Esophagus (tissue), 2 donors: ENCODE measurements around the gene PBX2. TPM values are rescaled to one million over a fixed set of nuclear protein-coding genes. Genes with fewer than 3 reads are reported as not detected.
A peak's percentile ranks its signal among the peaks of the same experiment; 100 is the strongest.

Experiments used
- H3K27ac ChIP-seq, 2 donors: one replicate each; pipeline ENCODE4 v1.5.1; 2013; ENCODE audit warnings: low read depth in 2 of 2, mild to moderate bottlenecking in 2 of 2, inconsistent platforms in 1 of 2, low read length in 1 of 2, moderate library complexity in 1 of 2
- H3K27me3 ChIP-seq, 2 donors: one replicate each; pipeline ENCODE4 v1.6.1; 2013; ENCODE audit warnings: low read length in 2 of 2, control low read depth in 1 of 2, mild to moderate bottlenecking in 1 of 2; ENCODE audit not compliant: insufficient read depth in 2 of 2, control insufficient read depth in 1 of 2
- H3K36me3 ChIP-seq, 2 donors: one replicate each; pipeline ENCODE4 v1.6.1; 2013; ENCODE audit warnings: low read length in 1 of 2; ENCODE audit not compliant: control insufficient read depth in 2 of 2, insufficient read depth in 2 of 2
- H3K4me1 ChIP-seq, 2 donors: one replicate each; pipeline ENCODE4 v1.6.1; 2013; ENCODE audit warnings: low read length in 1 of 2; ENCODE audit not compliant: control insufficient read depth in 2 of 2, insufficient read depth in 2 of 2
- H3K4me3 ChIP-seq, 2 donors: one replicate each; pipeline ENCODE4 v1.5.1; 2013; ENCODE audit warnings: low read length in 2 of 2, mild to moderate bottlenecking in 2 of 2, low read depth in 1 of 2, moderate library complexity in 1 of 2
- H3K9me3 ChIP-seq, 2 donors: one replicate each; pipeline ENCODE4 v1.6.1; 2013; ENCODE audit warnings: mild to moderate bottlenecking in 2 of 2, low read depth in 1 of 2, low read length in 1 of 2, moderate library complexity in 1 of 2; ENCODE audit not compliant: control insufficient read depth in 2 of 2, insufficient read depth in 1 of 2
- WGBS, 2 donors: extraction: QIAGEN DNeasy Blood & Tissue Kit; methylation state at CpG; one replicate each; pipeline ENCODE4 v1.1.7; 2013; 5-methylcytosine and 5-hydroxymethylcytosine counted together
- polyA plus RNA-seq, 2 donors: library from polyadenylated mRNA; stranded (reverse); fragments of 200-250 nt; gene quantifications; one replicate each; pipeline ENCODE4 v1.2.3, GENCODE V29; 2013
- donor health status: healthy with polysubstance abuse.
- donor health status: Bipolar disorder and iron deficiency.

PBX2 gene, protein sequence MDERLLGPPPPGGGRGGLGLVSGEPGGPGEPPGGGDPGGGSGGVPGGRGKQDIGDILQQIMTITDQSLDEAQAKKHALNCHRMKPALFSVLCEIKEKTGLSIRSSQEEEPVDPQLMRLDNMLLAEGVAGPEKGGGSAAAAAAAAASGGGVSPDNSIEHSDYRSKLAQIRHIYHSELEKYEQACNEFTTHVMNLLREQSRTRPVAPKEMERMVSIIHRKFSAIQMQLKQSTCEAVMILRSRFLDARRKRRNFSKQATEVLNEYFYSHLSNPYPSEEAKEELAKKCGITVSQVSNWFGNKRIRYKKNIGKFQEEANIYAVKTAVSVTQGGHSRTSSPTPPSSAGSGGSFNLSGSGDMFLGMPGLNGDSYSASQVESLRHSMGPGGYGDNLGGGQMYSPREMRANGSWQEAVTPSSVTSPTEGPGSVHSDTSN
- 10 to 100 TPM; 29.4 to 49.8 TPM for polyA plus RNA-seq

DNA sequence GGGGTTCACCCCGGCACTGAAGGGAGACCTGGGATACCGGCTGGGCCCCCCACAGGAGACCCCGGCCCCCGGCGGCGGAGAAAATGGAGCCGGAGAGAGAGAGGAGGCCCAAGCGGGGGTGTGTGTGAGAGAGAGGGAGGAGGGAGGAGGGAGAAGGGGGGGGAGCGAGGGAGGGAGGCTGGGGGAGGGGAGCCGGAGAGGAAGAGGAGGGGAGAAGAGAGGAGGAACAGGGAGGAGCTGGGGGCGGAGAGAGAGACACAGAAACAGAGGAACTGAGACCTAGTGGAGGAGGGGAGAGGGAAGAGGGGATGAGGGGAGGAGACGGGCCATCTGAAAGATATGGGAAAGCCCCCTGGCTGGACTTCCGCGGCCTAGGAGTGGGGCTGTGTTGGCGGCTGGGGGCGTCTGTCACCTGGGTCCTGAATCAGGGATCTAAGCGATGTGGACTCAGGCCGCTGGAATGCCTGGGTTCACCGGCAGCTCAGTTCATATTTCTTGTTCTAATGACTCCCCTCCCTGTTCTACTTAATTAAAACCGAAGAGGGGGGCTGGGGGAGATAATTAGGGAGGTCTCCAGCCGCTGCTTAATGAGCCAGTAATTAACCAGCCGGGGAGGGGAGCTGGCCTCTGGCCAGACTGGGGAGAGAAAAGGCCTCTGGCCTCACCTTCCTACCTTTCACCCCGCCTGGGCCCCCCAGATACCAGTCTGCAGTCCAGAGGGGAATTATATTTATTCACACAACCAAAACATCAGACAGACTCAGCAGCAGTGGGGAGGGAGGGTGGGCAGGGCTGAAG is at the start of gene PBX2:
PBX2 (minus strand) TSS at position 149 of the 798 bp plus-strand sequence. CDS start 287 bp downstream, outside the sequence.
- Histone ChIP-seq H3K27ac (peak within 1 kb of the TSS; percentile 88 to 97), H3K9me3 (no peaks in the 10 kb centered on the region), H3K4me3 (peak within 1 kb of the TSS; percentile 58 to 71), H3K4me1 (peaks cover 3 to 6% of the 10 kb centered on the region in 2 donors), H3K36me3 (peaks cover 0 to 12% of the 10 kb centered on the region in 2 donors), H3K27me3 (no peaks in the 10 kb centered on the region)
- 0 to 3% methylated on average over 17 to 23 of the region's 23 CpGs for WGBS, 2 donors

DNA sequence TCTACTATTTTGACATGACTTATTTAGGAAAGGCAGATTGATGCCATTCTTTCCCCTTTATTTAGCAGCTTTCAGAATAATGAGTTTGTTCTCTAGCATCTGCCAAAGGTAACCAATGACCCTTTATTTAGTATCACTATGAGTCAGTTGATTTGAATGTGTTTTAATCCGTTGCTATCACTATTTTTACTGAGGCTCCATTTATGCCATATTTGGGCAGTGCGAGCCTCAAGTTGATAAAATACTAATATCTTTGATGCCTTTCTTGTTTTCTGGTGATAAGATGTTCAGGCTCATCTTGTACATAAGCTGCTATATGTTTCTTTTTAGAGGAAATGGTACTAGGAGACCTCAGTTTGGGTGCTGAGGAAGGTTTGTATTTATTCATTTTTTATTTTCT is 49.5 kb upstream of the PBX2 start:
- peaks cover 0 to 5% of the 10 kb centered on the region in 2 donors for H3K4me1 ChIP-seq
- peaks cover 0 to 3% of the 10 kb centered on the region in 2 donors for H3K9me3 ChIP-seq
- H3K36me3 ChIP-seq = no peaks in the 10 kb centered on the region
- H3K4me3 ChIP-seq = no peak overlapping the region
- H3K27me3 ChIP-seq = no peaks in the 10 kb centered on the region
- WGBS, 2 donors = 58 to 74% methylated on average over 2 of the region's 2 CpGs
- H3K27ac ChIP-seq = no peak overlapping the region

DNA sequence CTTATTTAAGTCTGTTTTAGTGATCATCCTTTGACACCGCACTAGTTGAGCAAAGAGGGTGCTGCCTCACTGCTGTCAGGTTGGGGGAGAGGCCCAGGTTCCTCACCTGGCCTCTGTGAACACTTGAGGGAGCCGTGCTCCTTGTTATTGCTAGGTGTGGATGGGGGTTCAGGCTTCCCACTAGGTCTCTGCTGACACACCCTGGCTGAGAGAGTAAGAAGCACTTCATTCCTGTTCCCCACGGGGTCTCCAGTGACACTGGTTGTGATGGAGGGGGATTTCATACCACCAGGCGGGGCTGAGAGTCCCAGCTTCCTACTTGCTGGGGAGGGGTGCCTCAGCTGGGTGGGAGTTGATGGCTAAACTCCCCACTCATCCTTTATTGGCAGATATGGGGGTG is 44.9 kb upstream of the PBX2 start:
- no peaks in the 10 kb centered on the region for H3K9me3 ChIP-seq
- WGBS, 2 donors = 56 to 59% methylated on average over 4 of the region's 4 CpGs
- no peaks in the 10 kb centered on the region for H3K27me3 ChIP-seq
- H3K4me3 ChIP-seq = no peak overlapping the region
- H3K36me3 ChIP-seq = no peaks in the 10 kb centered on the region
- H3K27ac ChIP-seq = peak overlapping the region in 1 of 2 donors; percentile 6
- no peaks in the 10 kb centered on the region for H3K4me1 ChIP-seq

DNA sequence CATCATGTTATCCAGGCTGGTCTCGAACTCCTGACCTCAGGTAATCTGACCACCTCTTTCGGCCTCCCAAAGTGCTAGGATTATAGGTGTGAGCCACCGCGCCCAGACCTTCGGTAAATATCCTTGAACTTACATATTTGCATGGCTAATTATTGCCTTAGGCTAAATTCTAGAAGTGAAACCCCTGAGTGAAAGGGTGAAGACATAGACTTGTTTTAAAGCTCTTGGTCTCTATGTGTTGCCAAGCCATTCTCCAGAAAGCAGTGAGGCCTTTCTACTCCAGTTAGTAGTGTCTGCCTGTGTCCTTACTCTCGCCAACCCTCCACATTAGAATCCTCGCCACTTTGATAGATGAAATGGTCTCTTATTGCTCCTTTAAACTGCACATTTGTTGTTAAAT is 36.4 kb upstream of the PBX2 start:
- Histone ChIP-seq H3K4me1 (peaks cover 0 to 9% of the 10 kb centered on the region in 2 donors), H3K4me3 (no peak overlapping the region), H3K27me3 (no peaks in the 10 kb centered on the region), H3K9me3 (no peaks in the 10 kb centered on the region), H3K36me3 (no peaks in the 10 kb centered on the region), H3K27ac (no peak overlapping the region)
- 86 to 91% methylated on average over 7 of the region's 7 CpGs for WGBS, 2 donors

DNA sequence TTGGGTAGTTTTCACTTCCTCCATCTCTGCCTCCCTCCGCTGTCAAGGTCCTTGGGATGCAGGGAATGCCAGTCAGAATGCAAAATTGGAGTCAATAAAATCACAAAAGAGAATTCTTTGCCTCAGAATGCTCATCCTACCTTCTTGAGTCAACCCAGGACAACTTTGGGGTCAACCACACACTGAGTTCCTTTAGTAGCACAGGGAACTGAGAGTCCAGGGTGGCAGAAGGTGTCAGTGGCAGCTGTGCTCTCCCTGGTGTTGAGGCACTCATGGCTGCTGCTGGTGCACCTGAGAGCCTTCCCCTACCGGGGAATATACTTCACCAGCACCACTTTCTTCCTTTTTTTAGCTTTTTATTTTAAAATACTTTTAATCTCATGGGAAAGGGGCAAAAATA is 34.7 kb upstream of the PBX2 start:
- Histone ChIP-seq H3K36me3 (no peaks in the 10 kb centered on the region), H3K27me3 (no peaks in the 10 kb centered on the region), H3K27ac (no peak overlapping the region), H3K4me1 (peaks cover 0 to 9% of the 10 kb centered on the region in 2 donors), H3K4me3 (no peak overlapping the region), H3K9me3 (no peaks in the 10 kb centered on the region)
- 82 to 88% methylated on average over 2 of the region's 2 CpGs for WGBS, 2 donors

DNA sequence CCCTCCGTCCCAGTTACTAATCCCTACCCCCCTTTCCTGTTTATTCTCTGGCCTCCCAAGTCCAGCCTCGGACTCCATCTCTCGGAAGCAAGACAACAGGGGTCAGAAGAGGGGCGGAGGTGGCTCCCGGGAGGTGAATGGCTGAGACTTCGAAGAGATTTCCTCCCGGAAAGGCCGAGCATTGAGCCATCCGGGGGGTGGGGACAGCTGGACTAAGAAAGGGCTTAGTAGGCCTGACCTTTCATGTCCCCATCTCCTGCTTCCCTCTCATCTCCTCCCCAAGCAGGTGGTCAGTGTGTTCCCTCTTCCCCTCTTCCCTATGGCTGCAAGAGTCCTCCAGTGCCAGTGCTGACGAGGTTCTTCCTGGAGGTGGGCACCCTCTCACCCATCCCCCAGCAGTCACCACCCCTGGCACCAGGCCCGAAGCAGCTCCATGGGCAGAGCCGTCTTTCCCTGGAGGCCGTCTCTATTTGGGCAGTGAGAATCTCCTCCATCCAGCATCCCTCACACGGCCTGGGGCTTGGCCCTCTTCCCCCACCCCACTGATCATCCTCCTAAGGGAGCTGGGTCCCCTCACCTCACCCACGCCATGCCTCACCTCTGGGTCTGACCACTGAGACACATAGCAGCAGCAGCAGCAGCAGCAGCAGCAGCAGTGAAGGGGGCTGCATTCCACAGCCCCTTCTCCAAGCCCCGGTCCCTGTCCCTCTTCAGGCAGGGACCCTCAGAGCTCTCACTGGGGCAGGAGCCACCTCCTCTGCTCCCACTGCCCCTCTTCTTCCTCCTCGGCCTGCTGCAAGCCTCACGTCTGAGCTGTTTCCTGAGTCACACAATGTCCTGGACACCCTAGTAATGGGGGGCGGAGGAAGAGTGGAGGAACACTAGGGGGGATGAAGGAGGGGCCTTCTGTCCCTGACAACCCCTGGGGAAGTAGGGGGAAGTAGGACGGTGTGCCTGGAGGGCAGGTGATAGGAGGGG is 33.5 kb upstream of the PBX2 start, which contains the start of gene NOTCH4:
NOTCH4 (minus strand) TSS at position 810 of the 978 bp plus-strand sequence; CDS start at position 671, 139 bp downstream.
- no peaks in the 10 kb centered on the region for H3K9me3 ChIP-seq
- WGBS, 2 donors = 32 to 46% methylated on average over 20 of the region's 20 CpGs
- peak within 1 kb of the TSS in 1 of 2 donors; percentile 30 for H3K4me3 ChIP-seq
- no peaks in the 10 kb centered on the region for H3K27me3 ChIP-seq
- peaks cover 0 to 9% of the 10 kb centered on the region in 2 donors for H3K4me1 ChIP-seq
- H3K36me3 ChIP-seq = no peaks in the 10 kb centered on the region
- peak within 1 kb of the TSS in 1 of 2 donors; percentile 58 for H3K27ac ChIP-seq

DNA sequence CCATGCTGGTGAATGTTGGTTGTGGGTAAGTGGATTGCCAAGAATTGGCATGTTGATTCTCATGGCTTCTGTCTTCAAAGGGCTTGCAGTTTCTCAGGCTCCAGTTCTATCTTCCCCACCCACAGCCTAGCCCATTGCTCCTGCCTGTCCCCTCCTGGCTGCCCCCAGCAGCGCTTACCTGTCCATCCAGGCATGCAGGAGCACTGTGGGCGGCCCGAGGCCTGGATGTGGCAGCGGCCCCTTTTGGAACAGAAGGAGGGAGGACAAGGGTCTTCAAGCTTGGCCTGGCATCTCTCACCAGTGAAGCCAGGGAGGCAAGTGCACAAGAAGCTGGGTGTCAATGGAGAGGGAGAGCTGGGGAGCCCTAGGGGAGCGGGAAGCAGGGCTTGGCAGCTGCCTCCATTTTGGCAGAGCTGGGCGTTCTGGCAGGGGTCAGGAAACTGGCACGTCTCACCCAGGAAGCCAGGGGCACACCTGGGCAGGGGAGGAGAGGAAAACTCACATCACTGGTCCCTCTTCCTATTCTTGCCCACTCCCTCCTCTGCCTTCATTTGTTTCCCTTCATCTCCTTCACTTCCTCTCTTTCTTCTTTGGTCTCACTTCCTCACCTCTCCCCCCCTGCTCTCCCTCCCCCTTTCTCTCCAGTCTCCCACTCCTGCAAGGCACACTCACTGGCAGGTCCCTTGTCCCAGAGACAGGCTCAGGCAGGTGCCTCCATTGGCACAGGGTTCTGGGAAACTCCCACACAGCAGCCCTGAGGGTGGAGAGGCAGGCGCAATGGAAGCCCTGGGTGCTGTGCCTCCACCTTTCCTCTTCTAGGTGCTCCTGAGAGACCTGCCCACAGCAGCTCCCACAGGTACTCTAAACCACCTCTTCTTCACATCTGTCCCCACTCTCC is 32.6 kb upstream of the PBX2 start:
- 57 to 61% methylated on average over 8 of the region's 8 CpGs for WGBS, 2 donors
- peak overlapping the region in 1 of 2 donors; percentile 58 for H3K27ac ChIP-seq

DNA sequence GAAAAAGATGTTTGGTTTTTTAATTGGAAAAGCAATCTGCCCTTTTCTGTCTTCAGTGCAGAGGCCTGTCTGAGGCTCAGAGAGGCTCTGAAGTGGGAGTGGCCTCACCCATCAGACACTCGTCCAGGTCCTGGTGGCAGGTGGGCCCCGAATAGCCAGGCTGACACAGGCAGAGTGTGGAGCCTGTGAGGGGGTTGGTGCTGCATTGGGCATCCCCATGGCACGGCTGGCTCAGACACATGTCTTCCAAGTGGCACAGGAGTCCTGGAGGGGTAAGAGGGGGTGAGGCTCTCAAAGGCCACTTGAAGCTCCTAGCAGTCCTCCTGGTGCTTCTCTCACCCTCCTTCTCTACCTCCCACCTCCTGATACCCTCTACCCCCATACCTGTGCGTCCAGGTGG is 30.0 kb upstream of the PBX2 start:
- H3K36me3 ChIP-seq = no peaks in the 10 kb centered on the region
- H3K27ac ChIP-seq = no peak overlapping the region
- peaks cover 0 to 9% of the 10 kb centered on the region in 2 donors for H3K4me1 ChIP-seq
- H3K27me3 ChIP-seq = no peaks in the 10 kb centered on the region
- H3K9me3 ChIP-seq = no peaks in the 10 kb centered on the region
- WGBS, 2 donors = 73 to 85% methylated on average over 4 of the region's 4 CpGs
- H3K4me3 ChIP-seq = no peak overlapping the region

More for the DNA sequence above, 32.6 kb upstream of the PBX2 start:
- Histone ChIP-seq H3K27me3 (no peaks in the 10 kb centered on the region), H3K36me3 (no peaks in the 10 kb centered on the region), H3K4me3 (no peak overlapping the region), H3K9me3 (no peaks in the 10 kb centered on the region), H3K4me1 (peaks cover 0 to 9% of the 10 kb centered on the region in 2 donors)
